Measurements from ENCODE around the gene GALNT18.
A peak's percentile ranks its signal among the peaks of the same experiment; 100 is the strongest.
"Not testable (repeated sequence)": the region's sequence is repeated elsewhere in the genome, so short reads cannot be mapped to it uniquely, and the experiment has no call there.

Gene GALNT18

DNA sequence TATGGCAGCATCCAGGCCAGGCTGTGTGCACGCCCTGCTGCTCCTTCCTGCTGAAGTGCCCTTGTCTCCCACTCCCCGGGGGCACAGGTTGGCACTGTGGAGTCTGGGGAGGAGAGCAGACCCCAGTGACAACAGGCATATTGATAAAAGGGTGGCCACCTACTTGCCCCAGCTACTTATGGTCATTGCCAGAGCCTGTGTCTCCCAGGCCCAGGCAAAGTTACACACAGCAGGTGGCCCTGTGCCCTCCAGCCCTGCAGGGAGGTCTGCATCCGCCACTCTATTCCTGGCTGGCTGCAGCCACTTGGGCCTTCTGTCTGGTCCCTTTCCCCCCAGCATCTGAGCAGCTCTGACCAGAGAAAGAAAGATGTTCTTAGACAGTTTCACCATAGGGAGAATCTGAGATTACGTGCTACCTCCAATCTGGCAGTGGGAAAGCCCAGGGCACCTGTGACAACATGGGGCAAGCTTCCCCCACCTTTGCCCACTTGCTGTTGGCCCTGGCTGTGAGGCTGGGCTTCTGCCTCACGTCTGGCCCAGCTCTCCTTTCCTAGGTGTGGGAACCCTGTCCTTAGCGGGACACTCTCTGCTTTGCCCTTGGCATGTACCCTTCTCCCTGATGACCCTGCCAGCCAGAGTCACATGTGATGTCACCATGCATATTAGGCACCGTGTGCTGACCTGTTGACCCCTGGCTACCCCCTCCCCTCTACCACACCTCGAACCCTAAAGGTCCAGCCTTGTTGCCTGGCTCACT, 243.4 kb downstream of the GALNT18 start:
- DNase-seq = no peak

DNA sequence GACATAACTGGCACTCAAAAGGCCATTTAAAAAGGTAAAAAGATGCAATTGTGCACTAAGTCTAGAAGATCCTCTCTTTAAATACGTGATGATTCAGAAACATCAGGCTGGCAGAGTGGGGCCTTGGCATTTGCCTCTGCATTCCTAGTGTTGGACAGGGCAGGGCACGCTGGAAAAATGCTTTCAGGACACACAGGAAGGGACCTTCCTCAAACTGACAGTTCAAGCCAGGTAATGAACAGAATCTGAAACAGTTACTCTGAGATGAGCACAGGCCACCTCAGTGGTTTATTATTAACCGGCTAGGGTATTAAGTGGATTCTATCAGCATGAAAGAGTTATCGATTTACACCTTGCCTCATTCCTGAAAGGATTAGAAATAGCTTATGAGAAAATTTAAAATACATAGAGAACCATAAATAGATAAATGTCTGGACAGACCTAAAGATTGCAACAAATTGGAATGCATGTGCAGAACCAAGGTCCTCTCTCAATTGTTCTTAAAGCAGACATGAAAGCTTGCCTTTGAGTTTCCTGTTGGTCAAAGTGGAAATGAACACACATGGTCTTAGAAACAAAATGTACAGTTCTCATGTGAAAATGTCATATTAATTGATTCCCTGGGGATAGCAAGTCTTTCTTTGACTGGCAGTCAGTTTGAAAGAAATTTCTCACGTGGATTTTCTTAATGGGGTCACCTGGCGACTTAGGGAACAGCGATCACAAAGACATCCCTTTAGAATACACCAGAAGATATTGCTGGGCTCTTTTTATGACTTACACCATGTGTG, 247.3 kb downstream of the GALNT18 start:
- no peak for DNase-seq

DNA sequence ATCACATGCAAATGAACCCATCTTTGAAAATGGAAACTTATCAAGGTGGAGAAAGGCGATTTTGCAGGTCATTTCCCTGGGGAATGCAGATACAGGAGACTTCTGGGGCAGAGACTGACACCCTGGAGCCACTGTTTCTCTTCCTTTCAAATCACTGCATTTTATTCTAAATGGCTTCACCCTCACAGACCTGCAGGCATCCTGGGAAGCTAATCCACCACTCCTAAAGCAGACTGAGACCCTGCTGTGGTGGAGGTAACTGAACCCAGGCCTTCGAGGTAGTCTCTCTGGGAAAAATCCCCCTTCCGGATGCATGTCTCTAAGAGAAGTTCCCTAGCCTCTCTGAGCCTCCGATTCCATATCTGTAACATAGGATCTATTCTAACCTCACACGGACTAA, 247.9 kb downstream of the GALNT18 start:
- no peak for DNase-seq

DNA sequence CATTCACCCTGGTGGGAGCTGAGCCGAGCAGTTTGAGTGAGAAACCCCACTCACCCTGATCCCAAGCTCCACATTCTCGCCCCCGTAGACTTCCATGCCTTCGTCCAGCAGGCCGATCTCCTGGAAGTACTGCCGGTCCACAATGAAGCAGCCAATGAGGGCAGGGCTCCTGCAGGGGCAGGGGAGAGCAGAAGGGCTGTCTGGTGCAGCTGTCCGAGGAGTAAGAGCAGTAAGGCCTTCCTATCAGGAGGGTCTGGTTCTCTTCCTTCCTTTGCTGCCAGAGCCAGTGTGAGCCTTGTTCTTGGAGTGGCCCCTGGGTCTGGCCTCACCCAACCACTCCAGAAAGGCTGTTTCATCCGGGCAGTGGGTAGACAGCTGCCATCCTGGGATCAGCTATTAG, 249.3 kb downstream of the GALNT18 start:
- no peak for DNase-seq

DNA sequence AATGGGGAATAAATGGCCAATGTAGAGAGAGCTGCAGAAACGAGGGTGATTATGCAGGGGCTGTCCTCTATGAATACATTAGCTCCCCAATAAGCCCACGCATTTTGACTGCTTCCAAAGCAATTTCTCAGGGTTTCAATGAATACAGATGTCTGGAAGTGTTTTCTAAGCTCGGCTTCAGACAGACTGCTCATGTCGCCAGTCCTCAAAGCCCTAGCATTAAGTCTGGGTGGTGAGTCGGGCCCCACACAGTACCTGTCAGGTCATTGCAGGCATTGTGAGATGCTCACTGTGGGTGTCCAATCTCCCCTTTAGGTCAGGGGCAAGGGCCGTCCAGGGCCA, 250.9 kb downstream of the GALNT18 start:
- DNase-seq = no peak

DNA sequence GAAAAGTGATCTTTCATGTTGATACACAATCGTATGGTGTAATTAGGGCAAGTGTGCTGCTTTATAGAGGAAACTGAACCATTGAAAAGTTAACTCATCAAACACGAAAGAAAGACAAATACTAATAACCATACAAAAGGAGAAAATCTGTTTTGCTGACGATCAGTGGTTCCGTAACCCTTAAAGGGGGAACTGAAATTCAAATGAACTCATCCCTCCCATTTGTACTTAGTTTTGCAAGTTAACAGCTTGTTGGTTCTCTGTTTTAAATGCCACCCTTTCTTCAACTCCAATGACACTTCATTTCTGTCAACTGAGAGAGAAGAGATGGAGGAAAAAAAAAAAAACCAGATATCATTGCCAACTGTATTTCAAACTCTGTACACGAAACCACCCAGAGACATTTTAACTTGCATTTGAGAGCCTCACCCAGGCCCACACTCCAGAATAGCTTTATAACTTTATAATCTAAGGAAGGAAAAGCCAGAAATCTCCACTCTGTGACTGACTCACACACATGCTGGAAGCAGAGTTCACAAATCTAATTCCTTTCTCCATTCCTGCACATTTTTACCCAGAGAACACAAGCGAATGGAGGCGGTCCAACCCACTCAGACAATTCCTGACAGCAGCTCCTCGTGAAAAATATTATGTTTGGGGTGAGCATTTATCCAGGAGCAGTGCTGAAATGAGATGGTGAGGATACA, 251.4 kb downstream of the GALNT18 start:
- no peak for DNase-seq

DNA sequence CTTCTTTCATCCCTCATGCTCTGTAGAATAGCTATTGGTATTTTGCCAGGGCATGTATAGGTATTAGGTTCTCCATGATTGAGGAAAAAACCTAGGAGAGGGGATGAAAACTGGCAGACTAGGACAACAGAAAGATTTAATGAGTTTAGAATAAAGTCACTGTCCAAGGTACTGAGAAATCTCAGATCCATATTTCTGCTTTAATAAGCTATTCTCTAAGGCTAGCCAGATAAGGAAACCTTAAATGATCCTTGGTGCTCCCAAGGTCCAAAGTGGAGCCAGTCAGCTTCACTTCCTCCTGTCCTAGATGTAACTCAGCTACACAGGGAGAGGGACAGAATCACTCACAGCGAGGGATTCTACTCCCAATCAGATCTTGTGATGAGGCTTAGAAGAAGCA, 255.0 kb downstream of the GALNT18 start:
- peak; percentile 20 for DNase-seq

DNA sequence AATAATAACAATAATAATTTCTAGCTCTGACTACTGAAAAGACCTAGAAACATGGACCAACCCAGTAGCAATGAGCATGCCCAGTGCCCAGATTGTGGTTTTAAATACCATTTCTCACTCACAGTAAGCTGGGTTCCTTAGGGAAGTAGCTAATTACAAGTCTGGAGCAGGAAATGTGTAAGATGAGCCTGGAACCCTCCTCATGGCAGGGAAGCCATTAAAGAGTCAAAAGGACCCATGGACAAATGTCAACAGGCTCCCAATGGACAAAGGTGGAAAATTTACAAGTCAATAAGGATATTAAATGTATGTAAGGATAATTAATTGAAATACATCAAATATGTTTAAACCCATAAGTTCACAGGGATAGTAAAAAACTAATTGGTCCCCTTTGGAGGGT, 258.1 kb downstream of the GALNT18 start:
- no peak for DNase-seq

DNA sequence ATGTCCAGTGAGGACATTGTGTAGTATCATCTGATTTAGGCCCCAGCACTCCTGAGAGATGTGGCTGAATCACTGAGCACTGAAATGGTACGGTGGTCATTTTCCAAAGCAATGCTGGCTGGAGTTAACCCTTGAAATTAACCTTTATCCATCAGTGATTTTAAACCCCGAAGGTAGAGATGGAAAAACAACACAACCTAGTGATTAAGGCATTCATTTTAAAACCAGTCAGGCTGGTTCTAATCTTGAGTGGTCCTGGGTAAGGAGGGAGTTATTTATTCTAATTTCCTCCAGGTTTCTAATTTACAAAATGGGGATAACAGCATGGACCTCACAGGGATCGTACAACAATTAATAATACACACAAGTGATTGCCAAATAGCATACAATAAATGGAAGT, 262.2 kb downstream of the GALNT18 start:
- DNase-seq = no peak

DNA sequence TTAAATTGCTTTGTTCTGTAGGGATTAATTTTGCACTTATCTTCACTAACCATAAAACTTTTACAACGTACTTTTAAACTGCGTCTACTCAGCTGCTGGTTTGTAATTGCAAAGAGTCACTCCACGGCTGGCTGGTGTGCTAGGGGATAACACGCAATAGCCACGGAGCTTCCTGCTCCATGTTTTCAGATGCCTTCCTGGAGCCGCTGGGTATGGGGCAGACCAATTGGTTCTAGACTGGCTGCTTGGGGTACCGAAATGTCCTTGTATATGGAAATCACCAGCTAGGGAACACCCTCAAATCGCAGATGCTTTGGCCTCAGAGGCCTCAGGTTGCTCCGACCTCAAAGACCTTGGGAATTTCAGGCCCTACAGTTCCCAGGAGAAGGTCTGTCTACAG, 265.0 kb downstream of the GALNT18 start:
- DNase-seq = no peak

DNA sequence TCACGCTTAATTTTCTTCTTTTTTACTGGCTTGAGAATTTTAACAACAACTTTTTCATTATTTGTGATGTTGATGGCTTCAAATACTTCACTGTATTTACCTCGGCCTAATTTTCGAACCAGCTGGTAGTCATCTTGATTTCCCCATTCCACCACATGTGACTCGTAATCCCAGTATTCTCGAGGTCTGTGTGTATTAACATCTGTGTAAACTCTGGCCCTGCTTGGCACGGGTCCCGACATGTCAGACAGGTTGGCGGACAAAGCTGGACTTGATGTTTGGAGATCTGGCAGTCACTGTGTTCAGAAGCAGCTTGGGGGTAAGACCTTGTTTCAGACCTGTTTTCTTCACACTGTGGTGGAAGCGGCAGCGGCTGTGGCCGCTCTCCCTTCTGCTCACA, 268.9 kb downstream of the GALNT18 start, which contains the start of gene CSNK2A3:
Gene CSNK2A3, minus strand, starts transcription at position 373 of the 400 bp plus-strand sequence. Its CDS starts 131 bp downstream, at position 242.
- DNase-seq = not testable (repeated sequence)

DNA sequence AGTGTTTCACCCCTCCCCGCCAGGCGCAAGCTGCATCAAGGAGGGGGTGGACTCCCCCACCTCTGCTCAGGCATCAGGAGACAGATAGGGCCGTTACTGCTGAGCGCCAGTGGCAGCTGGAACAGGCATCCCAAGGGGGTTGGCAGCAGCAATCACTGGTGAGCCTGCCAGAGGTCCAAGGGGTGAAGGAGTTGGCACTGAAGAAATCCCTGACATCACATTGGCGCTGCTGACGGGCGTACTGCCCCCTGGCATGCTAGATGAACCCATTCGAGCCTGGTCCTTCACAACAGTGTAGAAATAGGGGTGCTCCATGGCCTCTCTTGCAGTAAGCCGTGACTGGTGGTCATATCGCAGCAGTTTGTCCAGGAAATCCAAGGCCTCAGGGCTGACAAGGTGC, 270.0 kb downstream of the GALNT18 start:
- DNase-seq = not testable (repeated sequence)

DNA sequence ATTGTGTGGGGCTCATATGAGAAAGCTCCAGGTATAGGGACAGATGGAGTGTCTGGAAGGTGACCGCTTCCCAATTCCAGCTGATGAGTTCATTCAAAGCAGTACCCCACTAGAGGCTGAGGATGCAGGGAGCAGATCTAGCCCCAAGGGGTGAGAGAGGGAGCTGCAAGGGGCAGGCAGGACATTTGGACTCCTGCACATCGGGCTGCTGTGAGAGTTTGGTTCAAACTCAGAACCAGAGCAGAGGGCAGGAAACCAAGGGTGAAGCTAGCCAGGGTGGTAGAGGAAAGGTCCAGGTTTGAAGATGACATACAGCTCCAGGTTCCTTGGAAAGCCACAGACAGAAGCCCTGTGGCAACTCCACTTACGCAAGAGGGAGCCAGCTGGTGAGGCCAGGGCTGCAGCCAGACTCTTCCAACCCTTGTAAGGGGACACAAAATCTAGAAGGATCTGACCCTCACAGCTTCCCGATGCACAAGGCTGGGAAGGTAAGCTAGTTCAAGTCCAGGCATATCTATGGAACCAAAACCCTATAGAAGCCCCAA, 270.7 kb downstream of the GALNT18 start:
- no peak for DNase-seq

DNA sequence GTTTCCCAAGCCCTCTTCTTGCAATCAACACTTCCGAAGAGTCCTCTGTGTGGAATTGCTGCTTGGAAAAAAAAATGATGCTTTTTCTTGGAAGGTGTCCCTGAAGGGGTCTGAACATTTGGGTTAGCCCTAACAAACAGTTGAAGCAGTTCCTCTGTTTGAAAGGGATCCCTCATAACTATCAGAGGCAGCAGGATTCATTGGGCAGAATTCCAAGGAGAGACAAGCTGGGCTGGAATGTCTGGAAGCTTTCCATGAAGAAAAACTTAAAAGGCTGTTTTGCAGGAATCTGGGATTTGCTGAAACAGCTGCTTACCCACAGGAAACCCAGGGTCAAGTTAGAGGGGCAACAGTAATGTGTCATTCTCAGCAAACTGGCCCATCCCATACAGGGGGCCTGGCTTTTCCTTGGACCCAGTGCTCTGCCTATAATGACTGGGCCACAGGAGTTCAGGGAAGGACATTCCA, 271.9 kb downstream of the GALNT18 start:
- no peak for DNase-seq

DNA sequence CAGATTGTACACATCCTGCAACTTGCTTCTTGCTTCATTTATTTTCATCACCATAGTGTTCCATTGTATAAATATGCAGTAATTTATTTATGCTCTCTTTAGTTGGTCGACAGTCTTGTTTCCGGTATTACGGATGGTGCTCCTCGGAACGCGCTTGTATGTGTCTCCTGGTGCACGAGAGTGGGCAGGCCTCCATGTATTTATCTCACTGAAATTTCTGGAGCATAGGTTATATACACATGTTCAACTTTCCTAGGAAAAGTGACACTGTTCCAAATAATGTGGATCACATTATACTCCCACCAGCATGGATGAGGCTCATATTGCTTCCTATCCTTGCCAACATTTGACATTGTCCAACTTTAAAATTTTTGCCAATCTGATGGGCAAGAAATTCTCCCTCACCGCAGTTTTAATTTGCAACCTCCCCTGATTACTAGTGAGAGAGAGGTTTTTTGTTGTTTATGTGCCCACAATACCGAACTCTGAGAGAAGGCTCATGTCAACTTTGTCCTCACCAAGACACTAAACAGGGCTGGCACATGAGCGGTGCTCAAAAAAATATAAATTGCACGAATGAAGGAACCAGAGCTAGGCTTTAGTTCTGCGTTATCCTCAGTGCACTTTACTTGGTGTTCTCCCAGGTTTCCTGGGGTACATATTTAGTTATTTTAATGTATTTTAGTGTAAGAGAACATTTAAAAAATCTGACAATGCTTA, 272.5 kb downstream of the GALNT18 start:
- DNase-seq = no peak

DNA sequence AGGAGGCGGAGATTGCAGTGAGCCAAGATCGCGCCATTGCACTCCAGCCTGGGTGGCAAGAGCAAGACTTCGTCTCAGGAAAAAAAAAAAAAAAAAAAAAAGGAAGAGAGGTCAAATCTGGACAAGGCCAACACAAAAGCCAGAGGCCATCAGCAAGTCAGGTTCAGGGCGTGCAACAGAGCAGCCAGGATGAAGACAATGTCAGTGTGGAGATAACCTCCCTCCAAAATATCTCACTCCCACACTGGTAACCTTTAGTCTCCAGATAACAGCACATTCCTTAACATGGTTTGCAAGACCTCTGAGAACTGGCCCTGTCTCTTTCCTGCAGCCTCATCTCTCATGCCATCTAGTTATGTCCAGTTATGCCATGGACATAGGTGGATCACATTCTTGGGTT, 273.5 kb downstream of the GALNT18 start:
- DNase-seq = no peak

DNA sequence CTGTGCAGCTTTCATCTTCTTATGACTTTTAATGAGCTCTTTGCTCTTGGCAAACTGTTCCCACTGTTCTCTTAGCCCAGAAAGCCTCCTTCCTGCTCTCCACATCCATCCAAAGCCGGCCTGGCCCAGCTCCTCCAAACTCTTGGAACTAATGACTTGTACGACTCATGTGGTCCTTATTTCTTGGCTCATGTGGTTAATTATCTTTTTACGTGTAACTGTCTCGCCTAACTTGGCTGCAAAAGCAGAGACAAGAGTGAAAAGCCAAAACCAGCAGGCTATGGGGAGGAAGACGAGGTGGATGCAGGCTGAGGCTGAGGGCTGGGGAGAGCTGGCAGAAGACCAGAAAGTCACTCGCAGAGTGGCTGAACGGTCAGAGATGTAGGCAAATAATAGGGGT, 274.2 kb downstream of the GALNT18 start:
- no peak for DNase-seq

DNA sequence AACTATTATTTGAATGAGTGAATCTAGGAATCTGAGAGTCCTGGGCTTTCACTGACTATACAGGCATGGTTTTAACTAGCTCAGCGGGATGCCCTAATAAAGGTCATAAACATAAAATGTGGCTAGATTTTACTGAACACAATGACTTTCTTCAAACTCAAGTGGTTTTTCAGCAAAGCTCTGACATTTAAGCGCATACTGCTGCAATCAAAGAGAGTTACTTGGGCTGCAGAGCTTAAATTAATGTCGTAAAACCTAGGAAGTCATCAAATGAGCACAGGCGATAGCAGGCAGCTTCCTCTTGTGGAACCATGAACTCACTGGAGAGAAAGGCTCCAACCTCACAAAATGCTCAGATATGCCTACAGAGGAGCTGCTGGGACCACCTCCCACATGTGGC, 275.5 kb downstream of the GALNT18 start:
- DNase-seq = no peak

DNA sequence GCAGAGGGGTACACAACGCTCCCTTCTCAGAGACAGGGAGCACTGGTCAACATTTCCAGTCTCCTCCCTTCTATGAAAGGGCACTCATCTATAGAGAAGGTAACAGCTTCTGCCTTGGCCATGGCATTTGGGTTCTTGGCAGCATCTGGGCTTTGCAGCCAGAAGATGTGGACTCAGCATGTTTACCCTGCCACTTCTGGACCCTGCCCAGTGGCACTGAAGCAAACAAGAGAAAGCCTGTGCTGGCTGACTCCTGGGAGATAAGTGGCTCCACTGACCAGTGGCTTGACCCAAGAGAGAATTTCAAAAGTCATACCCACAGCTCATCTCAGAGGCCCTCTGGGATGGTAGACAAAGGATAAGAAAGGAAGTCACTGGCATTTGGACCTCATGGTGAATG, 276.7 kb downstream of the GALNT18 start:
- no peak for DNase-seq

DNA sequence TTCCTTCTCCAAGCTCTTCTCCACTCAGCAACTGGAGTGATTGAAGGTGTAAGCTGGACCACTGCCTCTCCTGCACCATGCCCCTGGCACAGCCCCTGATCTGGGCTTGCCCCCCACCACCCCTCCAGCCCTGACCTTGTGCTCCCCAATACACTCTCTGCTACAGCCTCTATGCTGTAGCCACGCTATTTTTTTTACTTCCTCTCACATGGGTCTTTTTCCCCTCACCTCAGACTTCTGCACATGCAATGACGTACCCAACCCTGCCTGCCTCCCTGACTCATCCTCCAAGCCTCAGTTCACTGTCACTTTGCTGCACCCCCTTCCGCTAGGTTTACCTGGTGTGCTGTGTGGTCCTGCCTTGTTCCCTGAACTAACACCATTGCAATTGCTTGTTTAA, 277.8 kb downstream of the GALNT18 start:
- no peak for DNase-seq

DNA sequence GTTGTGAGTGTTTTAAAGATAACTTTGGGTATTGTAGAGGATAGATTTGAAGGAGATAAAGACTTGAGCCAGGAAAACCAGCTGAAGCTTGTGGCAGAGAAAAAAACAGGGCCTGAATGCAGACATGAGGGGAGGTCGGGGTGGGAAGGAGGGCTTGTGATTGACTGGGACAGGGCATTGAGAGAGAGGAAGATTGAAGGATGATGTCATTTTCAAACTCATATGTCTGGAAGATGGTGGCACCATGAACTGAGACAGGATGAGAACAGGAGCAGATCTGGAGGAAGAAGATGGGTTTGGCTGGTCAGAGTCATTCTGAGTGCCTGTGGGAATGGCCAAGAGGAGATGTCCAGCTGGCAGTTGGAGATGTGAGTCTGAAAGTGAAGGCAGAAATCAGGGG, 283.5 kb downstream of the GALNT18 start:
- DNase-seq = no peak

DNA sequence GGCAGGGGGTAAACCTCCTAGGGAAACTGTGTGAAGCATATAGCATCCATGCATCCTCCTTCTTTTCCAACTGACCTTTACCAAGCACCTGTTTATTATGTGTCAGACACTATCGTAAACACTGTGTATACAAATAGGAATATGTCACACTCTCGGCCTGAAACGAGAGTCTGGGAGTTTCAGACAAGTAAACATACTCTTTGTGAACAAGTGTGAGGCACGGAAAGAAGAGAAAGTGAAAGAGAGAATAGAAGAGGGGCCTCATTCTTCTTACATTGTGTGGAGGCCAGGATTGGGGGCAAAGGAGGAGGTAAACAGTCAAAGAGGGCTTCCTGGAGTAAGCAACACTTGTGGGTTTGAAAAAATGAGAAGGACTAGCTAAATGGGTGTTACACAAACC, 285.1 kb downstream of the GALNT18 start:
- no peak for DNase-seq

DNA sequence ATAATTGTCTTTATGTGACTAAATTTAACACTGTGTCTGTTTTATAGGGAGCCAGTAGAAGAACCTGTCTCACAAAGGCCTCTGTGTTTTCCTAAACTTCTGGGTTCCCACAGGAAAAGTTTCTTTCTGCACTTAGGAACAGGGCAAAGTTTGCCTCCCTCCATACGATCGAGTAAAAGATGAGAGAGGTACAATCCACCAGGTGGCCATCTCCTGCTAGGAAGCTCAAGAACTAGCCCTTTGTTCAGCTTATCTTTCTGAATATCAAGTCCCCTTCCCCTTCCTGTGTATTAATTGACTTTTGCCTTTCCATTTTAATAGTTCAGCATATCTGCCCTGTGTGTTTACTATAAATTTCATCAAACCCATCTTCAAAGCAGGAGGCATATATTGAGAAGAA, 286.8 kb downstream of the GALNT18 start:
- no peak for DNase-seq
